Heart right ventricle (tissue), 16 donors: Measurements from ENCODE around the gene CTNND2. TPM values are rescaled to one million over a fixed set of nuclear protein-coding genes. Genes with fewer than 3 reads are reported as not detected.

Experiments used
- ATAC-seq, 8 donors: fragments of 200-7000 bp; cut with Tn5 transposase; one replicate each; pipeline ENCODE4 v1.9.1; 2020; ENCODE audit warnings: mild to moderate bottlenecking in 8 of 8, moderate library complexity in 8 of 8, moderate number of reproducible peaks in 1 of 8
- DNase-seq, 2 donors: peaks; one replicate each; pipeline ENCODE4 v3.0.0-alpha.2; 2020
- H3K27ac ChIP-seq, 10 donors: fragments of 200-600 bp; sonication (generic) in 2 of 10; one replicate each; pipeline versions ENCODE4 v1.5.0 to v1.8.0; 2020 to 2022; ENCODE audit warnings: mild to moderate bottlenecking in 3 of 10
- H3K27me3 ChIP-seq, 7 donors: fragments of 200-600 bp; one replicate each; pipeline ENCODE4 v1.8.0; 2021 to 2022; ENCODE audit warnings: mild to moderate bottlenecking in 2 of 7
- H3K36me3 ChIP-seq, 9 donors: fragments of 200-600 bp; sonication (generic) in 1 of 9; one replicate each; pipeline versions ENCODE4 v1.5.0 to v1.8.0; 2020 to 2022; ENCODE audit warnings: mild to moderate bottlenecking in 2 of 9
- H3K4me1 ChIP-seq, 9 donors: fragments of 200-600 bp; sonication (generic) in 1 of 9; one replicate each; pipeline versions ENCODE4 v1.5.0 to v1.8.0; 2020 to 2022; ENCODE audit warnings: mild to moderate bottlenecking in 4 of 9
- H3K4me3 ChIP-seq, 10 donors: fragments of 200-600 bp; sonication (generic) in 2 of 10; one replicate each; pipeline versions ENCODE4 v1.5.0 to v1.8.0; 2020 to 2022; ENCODE audit warnings: mild to moderate bottlenecking in 7 of 10, moderate library complexity in 2 of 10
- H3K9me3 ChIP-seq, 11 donors: fragments of 200-600 bp in 10 of 11; sonication (generic) in 2 of 11; one replicate each; pipeline versions ENCODE4 v1.5.0 to v1.8.0; 2013 to 2022; ENCODE audit warnings: mild to moderate bottlenecking in 2 of 11, control low read depth in 1 of 11, moderate library complexity in 1 of 11
- CTCF ChIP-seq, 9 donors: fragments of 200-600 bp; sonication (generic) in 2 of 9; IDR thresholded peaks; one replicate each; pipeline versions ENCODE4 v1.5.0 to v1.8.0; 2021 to 2022; ENCODE audit warnings: antibody characterized with exemption in 9 of 9, mild to moderate bottlenecking in 5 of 9, moderate library complexity in 1 of 9
- WGBS, 2 donors: extraction: QIAGEN DNeasy Blood & Tissue Kit; methylation state at CpG; one replicate each; pipeline ENCODE4 v1.1.7; 2013; ENCODE audit warnings: inconsistent platforms in 1 of 2; 5-methylcytosine and 5-hydroxymethylcytosine counted together
- intact Hi-C, 10 donors: fragments of 100-400 bp; cut with DNase I; formaldehyde crosslinking; loops; one replicate each; pipeline versions ENCODE4 v1.11.1 to v1.14.2; 2022
- polyA plus RNA-seq, 2 donors: library from polyadenylated mRNA; stranded (reverse); fragments of 200-250 nt; gene quantifications; one replicate each; pipeline ENCODE4 v1.2.3, GENCODE V29; 2013
- total RNA-seq, 10 donors: library from RNA; stranded (reverse); fragmentation: NEBNext Ultra II Directional in 3 of 10; extraction: Animal tissue kit (Norgen Biotek cat#: 25700) in 3 of 10; gene quantifications; one replicate each; pipeline versions ENCODE4 v1.2.1 to v1.2.4, GENCODE V29; 2021 to 2023
- donor health status: Arrhythmogenic right ventricular cardiomyopathy.
- donor health status: ischemic (EF 13 %, LVEDD 7.1; RV severe dilation, severe dysfunction).
- donor health status: healthy with polysubstance abuse.
- donor health status: DM: no; HTN: yes; CAD: no.
- donor health status: DM: no; HTN: no; CAD: no.
- donor health status: ischemic (EF 25% LVEDD 6.9; RV normal size, moderate dysfunction).
- donor health status: ischemic (EF 25% LVEDD 5.7; RV mildly dilated, moderate dysfunction).
- donor health status: healthy.
- donor health status: DM: yes; HTN: yes; CAD: no.
- donor health status: Ischemic cardiomyopathy.
- donor health status: ischemic (EF 35%, LVEDD 5.7; RV mildly dilated, moderate dysfunction).
- donor health status: nonischemic (EF 11% LVEDD 7.7; RV severe dilation, severe dysfunction).
- donor health status: DM: yes; HTN: yes; CAD: no.
- donor health status: PGD.
- donor health status: ischemic (EF 29% LVEDD 5.4; RV normal size, mild dysfunction).
- donor health status: nonischemic (EF 23%, LVEDD 6.1; RV moderate dilation, normal function).

Gene CTNND2
- total and polyA plus RNA-seq, 12 donors, result 1.1 to 29.6 (median 9.9) TPM

GRCh38 chr5:10936081-10936855, 968.0 kb downstream of the CTNND2 start:
- Histone ChIP-seq H3K36me3 (no peaks in the 10 kb centered on the region), H3K9me3 (no peaks in the 10 kb centered on the region), H3K4me3 (no peak overlapping the region), H3K27me3 (peaks cover 0 to 5% (median 0%) of the 10 kb centered on the region in 7 donors), H3K4me1 (no peaks in the 10 kb centered on the region), H3K27ac (no peak overlapping the region)
- WGBS, 2 donors, result 94 to 95% methylated on average over 14 of the region's 14 CpGs
- no peak for ATAC-seq
- no peak for DNase-seq
- intact Hi-C loops, result no loop called here
- no peak for TF ChIP-seq CTCF (IDR thresholded peaks at IDR 0.05)

- H3K27me3 ChIP-seq, result peaks cover 0 to 5% (median 0%) of the 10 kb centered on the region in 7 donors
- no peaks in the 10 kb centered on the region for H3K9me3 ChIP-seq
- TF ChIP-seq CTCF (IDR thresholded peaks at IDR 0.05), result no peak
- no peak overlapping the region for H3K27ac ChIP-seq
- no peaks in the 10 kb centered on the region for H3K4me1 ChIP-seq
- no peak overlapping the region for H3K4me3 ChIP-seq
- no peaks in the 10 kb centered on the region for H3K36me3 ChIP-seq
- intact Hi-C loops, result no loop called here
- DNase-seq (no peak), ATAC-seq (no peak)
Measured at GRCh38 chr5:10935536-10935935, 968.7 kb downstream of the CTNND2 start.

- TF ChIP-seq CTCF (IDR thresholded peaks at IDR 0.05), result no peak
- ATAC-seq, result no peak
- Histone ChIP-seq H3K27me3 (peaks cover 0 to 5% (median 0%) of the 10 kb centered on the region in 7 donors), H3K4me1 (no peaks in the 10 kb centered on the region), H3K9me3 (peaks cover 0 to 5% (median 0%) of the 10 kb centered on the region in 11 donors), H3K36me3 (no peaks in the 10 kb centered on the region), H3K4me3 (no peak overlapping the region), H3K27ac (no peak overlapping the region)
- intact Hi-C loops, result no loop called here
- 72 to 79% methylated on average over 7 of the region's 7 CpGs for WGBS, 2 donors
- DNase-seq, result no peak
Measured at GRCh38 chr5:10934783-10935355, 969.4 kb downstream of the CTNND2 start.

- Histone ChIP-seq H3K4me3 (no peak overlapping the region), H3K27me3 (peaks cover 0 to 5% (median 0%) of the 10 kb centered on the region in 7 donors), H3K36me3 (no peaks in the 10 kb centered on the region), H3K27ac (no peak overlapping the region), H3K9me3 (peaks cover 0 to 17% (median 2%) of the 10 kb centered on the region in 11 donors), H3K4me1 (no peaks in the 10 kb centered on the region)
- intact Hi-C loops, result no loop called here
- no peak for TF ChIP-seq CTCF (IDR thresholded peaks at IDR 0.05)
- ATAC-seq (no peak), DNase-seq (no peak)
- WGBS, 2 donors, result 82 to 85% methylated on average over 4 of the region's 4 CpGs
Measured at GRCh38 chr5:10933121-10933520, 971.1 kb downstream of the CTNND2 start.
